LHCN-M2 (cell line): Measurements from ENCODE around the gene CDH24. TPM values are rescaled to one million over a fixed set of nuclear protein-coding genes. Genes with fewer than 3 reads are reported as not detected.

Experiments used
- total RNA-seq: library from RNA; depleted of rRNA; stranded (reverse); fragments of >200 nt; gene quantifications from 2 replicates; pipeline ENCODE4 v1.2.3, GENCODE V29; 2014; rRNA removed

CDH24 gene
- total RNA-seq, 1 experiment from 2014 or later: 10.4 TPM

Other genes starting within 250 kb of the CDH24 start
- gene SLC7A7, start 242.1 kb downstream of the CDH24 start, total RNA-seq: 4.2 and 4.6 TPM in 2 replicates
- 104 and 188 TPM in 2 replicates for gene MRPL52, start 227.6 kb downstream of the CDH24 start, total RNA-seq
- gene MMP14, start 220.9 kb downstream of the CDH24 start, total RNA-seq: 292 and 331 TPM in 2 replicates
- gene LRP10, start 185.8 kb downstream of the CDH24 start, total RNA-seq: 86.0 and 86.5 TPM in 2 replicates
- gene REM2, start 174.3 kb downstream of the CDH24 start, total RNA-seq: 0.06 and 0.13 TPM in 2 replicates
- gene RBM23, start 138.4 kb downstream of the CDH24 start, total RNA-seq: 75.6 and 131 TPM in 2 replicates
- gene PRMT5, start 128.1 kb downstream of the CDH24 start, total RNA-seq: 51.7 and 66.0 TPM in 2 replicates
- gene HAUS4, start 100.4 kb downstream of the CDH24 start, total RNA-seq: 45.5 and 54.8 TPM in 2 replicates
- 67.1 and 78.4 TPM in 2 replicates for gene AJUBA, start 75.0 kb downstream of the CDH24 start, total RNA-seq
- gene C14orf93, start 47.4 kb downstream of the CDH24 start, total RNA-seq: 4.0 and 8.6 TPM in 2 replicates
- gene PSMB5, start 22.6 kb downstream of the CDH24 start, total RNA-seq: 235 and 240 TPM in 2 replicates
- not detected in 2 replicates for gene PSMB11, start 15.3 kb downstream of the CDH24 start, total RNA-seq
- gene ACIN1, start 37.6 kb upstream of the CDH24 start, total RNA-seq: 78.7 and 106 TPM in 2 replicates
- 41.9 and 47.0 TPM in 2 replicates for gene C14orf119, start 38.0 kb upstream of the CDH24 start, total RNA-seq
- gene CIROP, start 47.5 kb upstream of the CDH24 start, total RNA-seq: not detected in 2 replicates
- 0.11 TPM in 1 of 2 replicates, not detected in the other for gene CEBPE, start 61.7 kb upstream of the CDH24 start, total RNA-seq
- gene SLC7A8, start 126.1 kb upstream of the CDH24 start, total RNA-seq: 2.4 and 3.4 TPM in 2 replicates
- gene RNF212B, start 180.4 kb upstream of the CDH24 start, total RNA-seq: not detected in 2 replicates
- 5.7 and 7.1 TPM in 2 replicates for gene HOMEZ, start 228.6 kb upstream of the CDH24 start, total RNA-seq
- gene PPP1R3E, start 245.3 kb upstream of the CDH24 start, total RNA-seq: 2.9 and 5.0 TPM in 2 replicates
- gene BCL2L2, start 249.3 kb upstream of the CDH24 start, total RNA-seq: 17.3 and 20.4 TPM in 2 replicates